Nephron (organoid): ENCODE data around the gene CEMIP2.

ENCODE experiments used
- H3K27ac Mint-ChIP-seq, 3 experiments: 2 replicates each; pipeline ENCODE4 v1.8.0; 2020; ENCODE audit warnings: mixed read lengths in 3 of 3, mild to moderate bottlenecking in 2 of 3, moderate library complexity in 1 of 3
- H3K27me3 Mint-ChIP-seq: 2 replicates; pipeline ENCODE4 v1.8.0; 2021; ENCODE audit warnings: low read depth, mild to moderate bottlenecking, moderate library complexity, mixed read lengths
- H3K36me3 Mint-ChIP-seq: 2 replicates; pipeline ENCODE4 v1.8.0; 2020; ENCODE audit warnings: low read depth, mixed read lengths
- H3K4me1 Mint-ChIP-seq: 2 replicates; pipeline ENCODE4 v1.8.0; 2020; ENCODE audit warnings: mixed read lengths
- H3K4me3 Mint-ChIP-seq, 3 experiments: 2 replicates each; pipeline ENCODE4 v1.8.0; 2020; ENCODE audit warnings: mild to moderate bottlenecking in 3 of 3, mixed read lengths in 3 of 3, moderate library complexity in 2 of 3
- H3K9me3 Mint-ChIP-seq: 2 replicates; pipeline ENCODE4 v1.8.0; 2020; ENCODE audit warnings: mixed read lengths
- CTCF ChIP-seq, 3 experiments: fragments of 200-600 bp; sonication (generic); IDR thresholded peaks; one replicate each; pipeline ENCODE4 v1.5.0; 2021; ENCODE audit warnings: antibody characterized with exemption in 3 of 3; ENCODE audit not compliant: unreplicated experiment in 3 of 3

Gene CEMIP2

DNA sequence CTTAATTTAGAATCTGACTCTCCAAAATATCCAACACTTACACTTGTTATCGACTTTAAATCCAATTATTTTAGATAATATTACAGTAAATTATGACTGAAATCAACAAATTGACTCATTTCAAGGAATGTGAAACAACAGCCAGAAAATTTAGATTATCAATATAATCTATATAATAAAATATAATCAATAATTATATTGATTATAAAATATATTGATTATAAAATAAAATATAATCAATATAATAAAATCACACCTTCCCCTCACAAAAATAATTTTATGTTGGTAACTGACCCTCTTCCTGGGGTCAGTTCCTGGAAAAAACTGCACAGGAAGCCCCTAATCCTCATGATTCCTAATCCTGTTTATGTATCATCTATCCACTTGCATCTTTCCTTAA, 91.1 kb downstream of the CEMIP2 start:
- no peaks in the 10 kb centered on the region for H3K36me3 Mint-ChIP-seq
- H3K27ac Mint-ChIP-seq: no peak overlapping the region
- peaks cover 40% of the 10 kb centered on the region for H3K4me1 Mint-ChIP-seq
- H3K4me3 Mint-ChIP-seq: no peak overlapping the region
- peaks cover 2% of the 10 kb centered on the region for H3K9me3 Mint-ChIP-seq
- TF ChIP-seq CTCF (IDR thresholded peaks at IDR 0.05; ENCODE audit: unreplicated experiment in 3 of 3): no peak
- no peaks in the 10 kb centered on the region for H3K27me3 Mint-ChIP-seq

GRCh38 chr9:71676460-71676859, 91.9 kb downstream of the CEMIP2 start:
- Mint-ChIP-seq H3K27ac (no peak overlapping the region), H3K4me3 (no peak overlapping the region), H3K9me3 (peaks cover 2% of the 10 kb centered on the region), H3K27me3 (no peaks in the 10 kb centered on the region), H3K4me1 (peaks cover 32% of the 10 kb centered on the region), H3K36me3 (no peaks in the 10 kb centered on the region)
- TF ChIP-seq CTCF (IDR thresholded peaks at IDR 0.05; ENCODE audit: unreplicated experiment in 3 of 3): no peak

- Mint-ChIP-seq H3K4me1 (peaks cover 27% of the 10 kb centered on the region), H3K9me3 (peaks cover 2% of the 10 kb centered on the region), H3K27me3 (no peaks in the 10 kb centered on the region), H3K36me3 (no peaks in the 10 kb centered on the region), H3K4me3 (no peak overlapping the region), H3K27ac (no peak overlapping the region)
- TF ChIP-seq CTCF (IDR thresholded peaks at IDR 0.05; ENCODE audit: unreplicated experiment in 3 of 3): no peak
These were observed 92.5 kb downstream of the CEMIP2 start for GRCh38 chr9:71675857-71676165.

GRCh38 chr9:71675105-71675856, 93.0 kb downstream of the CEMIP2 start:
- H3K9me3 Mint-ChIP-seq: peaks cover 2% of the 10 kb centered on the region
- TF ChIP-seq CTCF (IDR thresholded peaks at IDR 0.05; ENCODE audit: unreplicated experiment in 3 of 3): no peak
- no peaks in the 10 kb centered on the region for H3K27me3 Mint-ChIP-seq
- no peaks in the 10 kb centered on the region for H3K36me3 Mint-ChIP-seq
- H3K4me3 Mint-ChIP-seq: no peak overlapping the region
- no peak overlapping the region for H3K27ac Mint-ChIP-seq
- peaks cover 21% of the 10 kb centered on the region for H3K4me1 Mint-ChIP-seq

DNA sequence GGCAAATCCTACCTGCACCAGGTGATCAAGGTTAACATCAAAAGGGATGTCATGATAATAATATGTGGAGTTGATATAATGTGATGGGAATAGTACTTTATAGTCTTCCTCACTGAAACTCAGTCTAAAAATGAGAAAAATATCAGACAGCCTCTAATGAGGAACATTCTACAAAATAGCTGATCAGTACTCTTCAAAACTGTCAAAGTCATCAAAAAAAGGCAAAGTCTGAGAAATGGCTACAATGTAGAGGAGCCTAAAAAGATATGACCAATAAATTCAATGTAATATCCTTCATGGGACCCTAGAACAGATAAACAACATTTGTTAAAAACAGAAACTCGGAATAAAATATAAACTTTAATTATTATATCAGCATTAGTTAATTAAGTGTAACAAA, 95.7 kb downstream of the CEMIP2 start:
- TF ChIP-seq CTCF (IDR thresholded peaks at IDR 0.05; ENCODE audit: unreplicated experiment in 3 of 3): no peak
- Mint-ChIP-seq H3K9me3 (peaks cover 2% of the 10 kb centered on the region), H3K27me3 (no peaks in the 10 kb centered on the region), H3K4me1 (peaks cover 8% of the 10 kb centered on the region), H3K36me3 (no peaks in the 10 kb centered on the region), H3K4me3 (no peak overlapping the region), H3K27ac (no peak overlapping the region)

GRCh38 chr9:71671289-71671688, 97.0 kb downstream of the CEMIP2 start:
- H3K27ac Mint-ChIP-seq: no peak overlapping the region
- no peaks in the 10 kb centered on the region for H3K27me3 Mint-ChIP-seq
- H3K4me3 Mint-ChIP-seq: no peak overlapping the region
- peaks cover 5% of the 10 kb centered on the region for H3K4me1 Mint-ChIP-seq
- no peaks in the 10 kb centered on the region for H3K9me3 Mint-ChIP-seq
- TF ChIP-seq CTCF (IDR thresholded peaks at IDR 0.05; ENCODE audit: unreplicated experiment in 3 of 3): no peak
- H3K36me3 Mint-ChIP-seq: no peaks in the 10 kb centered on the region
